IMR-90 (cell line): Measurements from ENCODE around the gene GNL1. TPM values are rescaled to one million over a fixed set of nuclear protein-coding genes. Genes with fewer than 3 reads are reported as not detected.
A peak's percentile ranks its signal among the peaks of the same experiment; 100 is the strongest.

Experiments
- ATAC-seq: fragments of 200-7000 bp; cut with Tn5 transposase; 2 replicates; pipeline ENCODE4 v1.9.1; 2020; ENCODE audit warnings: low read depth, mild to moderate bottlenecking, moderate library complexity
- BruUV-seq: library from RNA; stranded (reverse); fragments of 400-500 nt; replicated peaks from 2 replicates; lab custom pipeline; 2021; lab: Mats Ljungman, UMichigan
- CTCF ChIA-PET: fragments of 300-600 bp; formaldehyde crosslinking; extraction: SDS; loops from one replicate; lab custom pipeline; 2021; ENCODE audit warnings: antibody characterized with exemption; lab: Yijun Ruan, JAX
- POLR2A ChIA-PET: fragments of 300-600 bp; sonication (Branson Sonifier 250); formaldehyde crosslinking; loops from one replicate; lab custom pipeline; 2022; ENCODE audit warnings: antibody characterized with exemption; ENCODE audit not compliant: unreplicated experiment; lab: Charles Lee
- DNase-seq: peaks from one replicate; pipeline ENCODE4 v3.0.0; 2013
- H2AFZ ChIP-seq: replicated peaks from 2 replicates; pipeline ENCODE3; 2013; ENCODE audit warnings: low read length, mild to moderate bottlenecking; ENCODE audit not compliant: poor library complexity
- H2AK5ac ChIP-seq: 2 replicates; pipeline ENCODE4 v1.6.1; 2013; ENCODE audit warnings: low read depth, low read length, inconsistent platforms
- H2AK9ac ChIP-seq: replicated peaks from 2 replicates; pipeline ENCODE3; 2013; ENCODE audit warnings: mild to moderate bottlenecking, low read depth, low read length, moderate library complexity; ENCODE audit not compliant: poor library complexity
- H2BK120ac ChIP-seq: 2 replicates; pipeline ENCODE4 v1.6.1; 2013; ENCODE audit warnings: low read depth, low read length, inconsistent platforms
- H2BK15ac ChIP-seq: 3 replicates; pipeline ENCODE4 v1.6.1; 2013; ENCODE audit warnings: low read depth, low read length, inconsistent platforms
- H2BK20ac ChIP-seq: 2 replicates; pipeline ENCODE4 v1.6.1; 2013; ENCODE audit warnings: low read depth, mild to moderate bottlenecking, inconsistent platforms, low read length, moderate library complexity
- H2BK5ac ChIP-seq: 2 replicates; pipeline ENCODE4 v1.6.1; 2013; ENCODE audit warnings: mild to moderate bottlenecking, low read depth, low read length, inconsistent platforms; ENCODE audit not compliant: poor library complexity, severe bottlenecking
- H3K14ac ChIP-seq: replicated peaks from 2 replicates; pipeline ENCODE4 v1.6.1; 2013; ENCODE audit warnings: low read depth, low read length, inconsistent platforms
- H3K18ac ChIP-seq: 2 replicates; pipeline ENCODE4 v1.6.1; 2013; ENCODE audit warnings: low read depth, low read length, control low read depth
- H3K23ac ChIP-seq: 2 replicates; pipeline ENCODE4 v1.6.1; 2013; ENCODE audit warnings: low read depth, low read length, inconsistent platforms
- H3K27ac ChIP-seq: 2 replicates; pipeline ENCODE4 v1.5.1; 2013; ENCODE audit warnings: mild to moderate bottlenecking, control low read depth, low read length; ENCODE audit not compliant: insufficient read depth
- H3K27me3 ChIP-seq: 2 replicates; pipeline ENCODE4 v1.6.1; 2013; ENCODE audit warnings: low read length; ENCODE audit not compliant: control insufficient read depth, insufficient read depth
- H3K36me3 ChIP-seq: 2 replicates; pipeline ENCODE4 v1.6.1; 2013; ENCODE audit warnings: low read length, mixed read lengths; ENCODE audit not compliant: control insufficient read depth, insufficient read depth
- H3K4ac ChIP-seq: 2 replicates; pipeline ENCODE4 v1.6.1; 2013; ENCODE audit warnings: low read depth, low read length, inconsistent platforms
- H3K4me1 ChIP-seq: 2 replicates; pipeline ENCODE4 v1.6.1; 2013; ENCODE audit warnings: low read length, mixed read lengths; ENCODE audit not compliant: control insufficient read depth, insufficient read depth
- H3K4me2 ChIP-seq: 2 replicates; pipeline ENCODE4 v1.6.1; 2013; ENCODE audit warnings: low read depth, mild to moderate bottlenecking, control low read depth, low read length, moderate library complexity
- H3K4me3 ChIP-seq: 2 replicates; pipeline ENCODE4 v1.5.1; 2013; ENCODE audit warnings: low read depth, mild to moderate bottlenecking, control low read depth, low read length, moderate library complexity; ENCODE audit not compliant: insufficient read depth
- H3K56ac ChIP-seq: 2 replicates; pipeline ENCODE4 v1.6.1; 2013; ENCODE audit warnings: low read length, inconsistent platforms; ENCODE audit not compliant: insufficient read depth; ENCODE audit errors: extremely low read depth
- H3K79me1 ChIP-seq, 2 experiments: 2 replicates each; pipeline ENCODE4 v1.6.1; 2013; ENCODE audit warnings: low read length in 2 of 2, inconsistent platforms in 1 of 2, low read depth in 1 of 2
- H3K9ac ChIP-seq: 2 replicates; pipeline ENCODE4 v1.6.1; 2013; ENCODE audit warnings: low read depth, low read length, control low read depth
- H3K9me1 ChIP-seq: 2 replicates; pipeline ENCODE4 v1.6.1; 2013; ENCODE audit warnings: low read length, inconsistent platforms; ENCODE audit not compliant: insufficient read depth
- H3K9me3 ChIP-seq: 2 replicates; pipeline ENCODE4 v1.6.1; 2013; ENCODE audit warnings: low read length; ENCODE audit not compliant: control insufficient read depth, insufficient read depth
- H4K20me1 ChIP-seq: 2 replicates; pipeline ENCODE4 v1.6.1; 2013; ENCODE audit warnings: low read length, inconsistent platforms; ENCODE audit not compliant: insufficient read depth
- H4K5ac ChIP-seq: 2 replicates; pipeline ENCODE4 v1.6.1; 2013; ENCODE audit warnings: mild to moderate bottlenecking, low read depth, low read length, control low read depth
- H4K8ac ChIP-seq, 2 experiments: 2 replicates each; pipeline ENCODE4 v1.6.1; 2013; ENCODE audit warnings: low read depth in 2 of 2, low read length in 2 of 2, control low read depth in 1 of 2, inconsistent platforms in 1 of 2
- H4K91ac ChIP-seq: 2 replicates; pipeline ENCODE4 v1.6.1; 2013; ENCODE audit warnings: low read depth, low read length, inconsistent platforms; ENCODE audit not compliant: insufficient read depth
- CHD1 ChIP-seq: IDR thresholded peaks from 2 replicates; pipeline ENCODE4 v1.6.1; 2012; ENCODE audit warnings: low read depth, low read length, improper control_type of control experiment
- CTCF ChIP-seq: conservative IDR thresholded peaks from 2 replicates; pipeline ENCODE4 v1.5.1; 2012; ENCODE audit warnings: mild to moderate bottlenecking, low read depth, low read length, improper control_type of control experiment
- FOS ChIP-seq: fragments of 150-350 bp; IDR thresholded peaks from 2 replicates; pipeline ENCODE4 v1.6.1; 2016; ENCODE audit warnings: low read depth, low read length
- MAFK ChIP-seq: IDR thresholded peaks from 2 replicates; pipeline ENCODE4 v1.6.1; 2012; ENCODE audit warnings: low read depth, low read length, improper control_type of control experiment
- MAZ ChIP-seq: IDR thresholded peaks from 2 replicates; pipeline ENCODE4 v1.6.1; 2012; ENCODE audit warnings: low read depth, mild to moderate bottlenecking, low read length, improper control_type of control experiment, moderate library complexity, borderline replicate concordance
- MXI1 ChIP-seq: IDR thresholded peaks from 2 replicates; pipeline ENCODE4 v1.6.1; 2012; ENCODE audit warnings: low read depth, mild to moderate bottlenecking, low read length, moderate library complexity, borderline replicate concordance
- NFE2L2 ChIP-seq: fragments of 150-350 bp; IDR thresholded peaks from 2 replicates; pipeline ENCODE4 v1.6.1; 2016; ENCODE audit warnings: low read depth, mild to moderate bottlenecking, low read length
- POLR2A ChIP-seq: IDR thresholded peaks from 2 replicates; pipeline ENCODE4 v1.6.1; 2012; ENCODE audit warnings: mild to moderate bottlenecking, low read depth, low read length
- RAD21 ChIP-seq: IDR thresholded peaks from 2 replicates; pipeline ENCODE4 v1.6.1; 2012; ENCODE audit warnings: low read length, improper control_type of control experiment
- RFX5 ChIP-seq: IDR thresholded peaks from 2 replicates; pipeline ENCODE4 v1.8.0; 2012; ENCODE audit warnings: low read depth, mild to moderate bottlenecking, low read length, moderate library complexity
- SMC3 ChIP-seq: fragments of 150-350 bp; IDR thresholded peaks from 2 replicates; pipeline ENCODE4 v1.6.1; 2016; ENCODE audit warnings: low read depth, mild to moderate bottlenecking, antibody characterized with exemption, low read length, moderate library complexity
- WGBS, 2 experiments: methylation state at CpG; one replicate each; pipeline versions ENCODE4 v1.1.5 to v1.1.7; 2013; ENCODE audit warnings: missing lambda C conversion rate in 2 of 2; ENCODE audit not compliant: insufficient read length in 1 of 2; ENCODE audit errors: extremely low coverage in 2 of 2; 5-methylcytosine and 5-hydroxymethylcytosine counted together
- dilution Hi-C: fragments of 300-500 bp; cut with HindIII; formaldehyde crosslinking; loops from one replicate; pipeline ENCODE4 v1.14.3; 2018; ENCODE audit warnings: low sequenced_read_pairs; ENCODE audit not compliant: unreplicated experiment
- in situ Hi-C: fragments of 300-500 bp; cut with MboI; formaldehyde crosslinking; loops from 3 replicates; pipeline ENCODE4 v1.14.3; 2019; ENCODE audit warnings: low sequenced_read_pairs, inconsistent platforms, mixed read lengths
- intact Hi-C: fragments of 100-400 bp; cut with micrococcal nuclease; formaldehyde crosslinking; loops from 2 replicates; pipeline ENCODE4 v1.10.0; 2022
- polyA plus RNA-seq, 3 experiments: library from polyadenylated mRNA; depleted of rRNA; stranded (reverse); fragments of >200 nt; gene quantifications; 2 replicates each; pipeline ENCODE4 v1.2.3, GENCODE V29; 2012; ENCODE audit warnings: low replicate concordance in 1 of 3
- total RNA-seq: library from RNA; depleted of rRNA; stranded (reverse); fragments of >200 nt; gene quantifications from 2 replicates; pipeline ENCODE4 v1.2.3, GENCODE V29; 2012
- TF ChIP-seq, protein P1 (sequence below): fragments of 150-350 bp; IDR thresholded peaks from 2 replicates; pipeline ENCODE4 v1.6.1; 2016; ENCODE audit warnings: low read depth, mild to moderate bottlenecking, low read length, moderate library complexity, borderline replicate concordance
- TF ChIP-seq, protein P2 (sequence below): fragments of 150-350 bp; IDR thresholded peaks from 2 replicates; pipeline ENCODE4 v1.6.1; 2017; ENCODE audit warnings: mild to moderate bottlenecking, antibody characterized with exemption, low read length, low read depth

Gene GNL1
- total and polyA plus RNA-seq, 2 of the 4 experiments (the other 2 are of a cell fraction): 40.5 to 44.0 TPM

DNA sequence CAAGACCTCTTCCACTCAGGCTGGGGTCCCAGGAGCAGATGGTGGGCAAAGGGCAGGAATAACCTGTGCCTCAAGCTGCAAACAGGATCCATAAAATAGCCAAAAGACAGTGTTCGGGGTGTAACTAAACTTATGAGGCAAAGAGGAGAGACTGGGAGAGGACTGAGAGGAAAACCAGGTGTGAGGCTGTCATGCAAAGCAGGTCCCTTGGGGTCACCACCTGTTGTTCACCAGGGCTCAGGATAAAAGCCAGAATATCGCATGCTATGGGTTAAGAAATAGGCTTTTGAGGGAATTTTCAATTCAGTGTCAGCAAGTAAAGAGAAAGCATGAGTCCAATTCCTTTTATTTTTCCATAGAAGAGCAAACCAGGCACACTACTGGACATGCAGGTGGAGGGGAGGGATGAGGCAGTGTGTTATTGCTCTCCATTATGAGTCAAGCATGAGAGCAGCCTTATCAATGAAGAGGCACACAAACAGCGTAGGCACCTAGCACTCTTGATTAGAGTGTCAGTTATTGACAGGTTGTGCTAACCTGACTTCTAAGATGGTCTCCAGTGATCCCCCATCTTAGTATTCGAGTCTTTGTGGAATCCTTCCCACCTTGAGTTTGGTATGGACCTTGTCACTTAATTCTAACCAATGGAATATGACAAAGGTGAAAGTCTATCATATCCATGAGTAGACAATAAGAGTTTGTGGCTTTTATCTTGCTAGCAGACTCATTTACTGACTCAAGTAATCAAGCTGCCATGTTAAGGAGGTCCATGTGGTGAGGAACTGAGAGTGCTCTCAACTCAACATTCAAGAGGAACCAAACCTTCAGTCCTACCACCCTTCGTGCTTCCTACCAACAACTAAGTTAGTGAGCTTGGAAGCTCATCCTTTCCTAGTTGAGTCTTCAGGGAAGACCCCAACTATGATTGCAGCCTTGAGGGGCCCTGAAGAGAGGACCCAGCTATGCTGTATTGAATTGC lies 48.2 kb downstream of the GNL1 start:
- Histone ChIP-seq H2BK5ac (no peak overlapping the region), H2AK5ac (peak overlapping the region; percentile 79; the same call in 1 of the 2 replicates), H2BK20ac (peak overlapping the region; percentile 50; the same call in 1 of the 2 replicates), H3K36me3 (no peaks in the 10 kb centered on the region), H3K14ac (no peak overlapping the region), H4K91ac (no peak overlapping the region), H4K20me1 (no peaks in the 10 kb centered on the region), H2AK9ac (no peak overlapping the region), H3K79me1 (no peaks in the 10 kb centered on the region), H3K56ac (no peak overlapping the region), H3K4me3 (no peak overlapping the region), H3K23ac (no peak overlapping the region), H3K4ac (peak overlapping the region; percentile 48; the same call in 1 of the 2 replicates), H3K9me1 (no peaks in the 10 kb centered on the region), H3K4me1 (no peaks in the 10 kb centered on the region; the same call in 1 of the 2 replicates), H4K8ac (peak overlapping the region; percentile 54 to 55; a peak in 3 of 4 replicates), H3K18ac (no peak overlapping the region), H2BK15ac (no peak overlapping the region; the same call in 2 of the 3 replicates), H3K9me3 (no peaks in the 10 kb centered on the region), H3K9ac (no peak overlapping the region), H3K27ac (no peak overlapping the region), H4K5ac (no peak overlapping the region), H3K27me3 (no peaks in the 10 kb centered on the region), H3K4me2 (no peak overlapping the region), H2BK120ac (0 out of 2 replicates have a peak overlapping the region, but pooled peaks have one; percentile 45), H2AFZ (no peak overlapping the region)
- intact Hi-C loops: no loop called here
- BruUV-seq: no TSS peak
- dilution Hi-C loops: no loop called here
- 80% methylated on average over 1 of the region's 5 CpGs; no CpG with 5 or more reads in 1 of the 2 experiments for WGBS, 2 experiments
- ChIA-PET CTCF (no interaction called here), POLR2A (interaction anchor here (1.0 kb wide), 1 partner anchor 104 kb away, joined by 4 read pairs; no protein-coding TSS in a partner anchor)
- no peak for DNase-seq
- ATAC-seq: no peak
- in situ Hi-C loops: no loop called here
- TF ChIP-seq NFE2L2 (no peak), MXI1 (no peak), CTCF (no peak), MAZ (no peak), FOS (no peak), RAD21 (no peak), SMC3 (no peak), RFX5 (no peak), MAFK (no peak), CHD1 (no peak), POLR2A (no peak)
- TF ChIP-seq, protein P1, sequence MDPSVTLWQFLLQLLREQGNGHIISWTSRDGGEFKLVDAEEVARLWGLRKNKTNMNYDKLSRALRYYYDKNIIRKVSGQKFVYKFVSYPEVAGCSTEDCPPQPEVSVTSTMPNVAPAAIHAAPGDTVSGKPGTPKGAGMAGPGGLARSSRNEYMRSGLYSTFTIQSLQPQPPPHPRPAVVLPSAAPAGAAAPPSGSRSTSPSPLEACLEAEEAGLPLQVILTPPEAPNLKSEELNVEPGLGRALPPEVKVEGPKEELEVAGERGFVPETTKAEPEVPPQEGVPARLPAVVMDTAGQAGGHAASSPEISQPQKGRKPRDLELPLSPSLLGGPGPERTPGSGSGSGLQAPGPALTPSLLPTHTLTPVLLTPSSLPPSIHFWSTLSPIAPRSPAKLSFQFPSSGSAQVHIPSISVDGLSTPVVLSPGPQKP: no peak
- TF ChIP-seq, protein P2, sequence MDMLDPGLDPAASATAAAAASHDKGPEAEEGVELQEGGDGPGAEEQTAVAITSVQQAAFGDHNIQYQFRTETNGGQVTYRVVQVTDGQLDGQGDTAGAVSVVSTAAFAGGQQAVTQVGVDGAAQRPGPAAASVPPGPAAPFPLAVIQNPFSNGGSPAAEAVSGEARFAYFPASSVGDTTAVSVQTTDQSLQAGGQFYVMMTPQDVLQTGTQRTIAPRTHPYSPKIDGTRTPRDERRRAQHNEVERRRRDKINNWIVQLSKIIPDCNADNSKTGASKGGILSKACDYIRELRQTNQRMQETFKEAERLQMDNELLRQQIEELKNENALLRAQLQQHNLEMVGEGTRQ: no peak
